Measurements from ENCODE around the gene LGALS16.
"Not testable (repeated sequence)": the region's sequence is repeated elsewhere in the genome, so short reads cannot be mapped to it uniquely, and the experiment has no call there.

GRCh38 chr19:39688637-39689036, 32.9 kb downstream of the LGALS16 start:
- TF ChIP-seq EZH2 (IDR thresholded peaks at IDR 0.05); CTCF (IDR thresholded peaks at IDR 0.05 in 2 of 3, conservative IDR thresholded peaks at IDR 0.05 in 1 of 3; ENCODE audit: borderline replicate concordance in 1 of 3, insufficient read depth in 1 of 3, low read depth in 2 of 3, low read length in 2 of 3): not testable (repeated sequence)

Measured in HCT116 (cell line).